LoVo (cell line): ENCODE measurements around the gene ATP11A.

Experiments
- DNase-seq: peaks from one replicate; pipeline ENCODE4 v3.0.0-alpha.2; 2016; ENCODE audit warnings: low spot score

The ATP11A gene

DNA sequence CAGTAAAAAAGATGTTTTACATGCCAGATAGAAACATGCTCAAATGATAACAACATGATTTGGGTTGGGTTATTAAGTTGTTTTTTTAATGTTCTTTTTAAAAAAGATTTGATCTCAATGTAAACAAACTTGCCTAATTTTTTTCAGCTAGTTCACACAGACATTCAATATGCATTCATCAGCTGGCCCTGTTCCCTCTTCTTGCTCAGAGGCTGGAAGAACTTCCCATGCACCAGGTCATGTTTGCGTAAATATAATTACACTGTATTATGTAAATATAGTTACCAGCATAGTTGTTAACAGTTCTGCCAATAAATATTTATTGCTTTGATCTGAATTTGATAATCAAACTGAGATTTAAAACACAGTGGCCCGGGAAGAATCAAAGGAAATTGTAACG is 70.6 kb downstream of the ATP11A start:
- no peak for DNase-seq

DNA sequence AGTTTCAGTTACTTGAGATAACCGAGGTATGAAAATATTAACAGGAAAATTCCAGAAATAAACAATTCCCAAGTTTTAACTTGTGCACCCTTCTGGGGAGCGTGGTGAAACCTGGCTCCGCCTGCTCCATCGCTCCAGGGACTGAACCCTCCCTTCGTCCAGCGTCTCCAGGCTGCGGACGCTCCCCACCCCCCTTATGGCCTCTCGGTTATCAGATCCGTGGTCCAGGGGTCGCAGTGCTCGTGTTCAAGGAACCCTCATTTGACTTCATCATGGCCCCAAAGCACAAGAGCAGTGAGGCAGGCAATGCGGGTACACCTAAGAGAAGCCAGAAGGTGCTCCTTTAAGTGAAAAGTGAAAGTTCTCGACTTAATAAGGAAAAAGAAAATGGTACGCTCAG is 71.1 kb downstream of the ATP11A start:
- DNase-seq, result no peak

DNA sequence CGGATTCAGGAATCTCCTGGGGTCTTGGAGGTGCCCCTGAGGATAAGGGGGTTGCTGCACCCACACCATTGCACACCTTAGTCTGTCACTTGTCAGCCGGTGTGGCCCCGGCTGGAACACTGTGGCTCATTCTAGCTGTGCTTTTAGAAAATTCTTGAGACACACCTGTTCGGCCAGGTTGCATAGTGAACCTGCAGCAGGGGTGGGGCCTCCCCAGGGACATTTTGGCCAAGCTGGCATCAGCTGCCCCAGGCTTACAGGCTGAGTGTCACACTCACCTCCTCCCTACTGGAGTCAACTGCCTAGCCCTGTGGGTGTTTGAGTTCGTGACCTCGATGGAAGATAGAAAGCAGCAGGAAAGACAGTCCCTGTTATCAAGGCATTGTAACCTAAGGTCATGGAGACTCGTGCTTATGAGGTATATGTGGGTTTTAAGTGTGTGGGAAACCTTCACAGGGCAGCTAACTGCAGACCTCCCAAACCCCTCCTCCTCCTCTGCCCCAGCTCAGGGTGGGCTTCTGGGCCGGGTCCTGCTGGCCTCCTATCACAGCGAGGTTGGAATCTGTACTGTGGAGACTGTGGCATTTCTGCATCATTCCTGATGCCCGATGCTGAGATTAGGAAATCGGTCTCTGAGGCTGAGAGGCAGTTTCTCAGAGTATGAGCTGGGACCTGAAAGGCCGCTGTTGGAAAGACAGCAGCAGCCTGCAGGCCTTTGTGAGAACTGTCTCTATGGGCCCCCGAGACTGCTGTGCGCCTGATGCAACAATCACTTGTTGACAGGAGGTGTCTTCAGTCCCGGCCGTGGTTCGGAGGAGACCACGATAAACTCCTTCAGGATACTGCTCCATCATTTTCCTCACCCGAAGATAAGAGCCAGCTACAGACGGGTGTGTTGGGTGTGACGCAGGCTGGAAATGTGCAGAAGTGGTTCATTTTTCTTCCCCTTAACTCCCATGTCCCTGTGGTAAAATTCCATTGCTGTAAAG is 72.2 kb downstream of the ATP11A start:
- no peak for DNase-seq

DNA sequence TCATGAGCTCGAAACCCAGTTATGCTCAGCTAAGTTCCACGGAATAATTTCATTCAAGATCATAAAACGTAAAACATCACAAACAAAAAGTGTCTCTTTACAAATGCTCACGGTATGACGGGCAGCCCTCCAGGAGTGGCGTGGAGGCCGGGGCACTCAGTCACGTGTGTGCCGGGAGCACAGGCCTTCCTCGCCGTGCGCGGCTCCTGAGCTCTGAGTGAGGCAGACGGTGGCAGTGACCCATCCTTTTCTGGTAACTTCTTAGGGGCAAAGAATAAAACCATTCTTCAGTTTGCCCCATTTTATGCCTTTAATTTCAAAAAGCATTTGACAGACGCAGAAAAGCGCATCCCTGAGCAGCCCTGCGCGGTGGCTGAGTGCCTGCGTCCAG is 72.8 kb downstream of the ATP11A start:
- DNase-seq, result no peak

DNA sequence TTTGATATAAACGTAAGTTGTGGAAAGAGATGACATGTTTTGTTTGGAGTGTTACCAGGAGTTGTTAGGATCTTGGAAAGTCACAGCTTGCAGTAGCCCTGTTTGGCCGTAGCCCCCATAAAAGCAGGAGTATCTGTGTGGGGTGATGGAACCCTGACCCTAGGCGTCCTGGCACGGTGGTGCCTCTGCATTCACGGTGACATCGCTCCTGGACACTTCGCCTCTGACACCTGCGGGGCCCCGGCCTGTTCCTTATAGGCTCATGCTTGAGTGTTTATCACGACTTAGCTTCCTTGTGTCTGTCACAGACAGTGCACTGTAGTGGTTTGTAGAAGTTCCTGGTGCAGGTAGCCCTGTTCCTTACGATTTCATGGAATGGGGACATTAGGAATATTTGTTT is 74.2 kb downstream of the ATP11A start:
- no peak for DNase-seq

DNA sequence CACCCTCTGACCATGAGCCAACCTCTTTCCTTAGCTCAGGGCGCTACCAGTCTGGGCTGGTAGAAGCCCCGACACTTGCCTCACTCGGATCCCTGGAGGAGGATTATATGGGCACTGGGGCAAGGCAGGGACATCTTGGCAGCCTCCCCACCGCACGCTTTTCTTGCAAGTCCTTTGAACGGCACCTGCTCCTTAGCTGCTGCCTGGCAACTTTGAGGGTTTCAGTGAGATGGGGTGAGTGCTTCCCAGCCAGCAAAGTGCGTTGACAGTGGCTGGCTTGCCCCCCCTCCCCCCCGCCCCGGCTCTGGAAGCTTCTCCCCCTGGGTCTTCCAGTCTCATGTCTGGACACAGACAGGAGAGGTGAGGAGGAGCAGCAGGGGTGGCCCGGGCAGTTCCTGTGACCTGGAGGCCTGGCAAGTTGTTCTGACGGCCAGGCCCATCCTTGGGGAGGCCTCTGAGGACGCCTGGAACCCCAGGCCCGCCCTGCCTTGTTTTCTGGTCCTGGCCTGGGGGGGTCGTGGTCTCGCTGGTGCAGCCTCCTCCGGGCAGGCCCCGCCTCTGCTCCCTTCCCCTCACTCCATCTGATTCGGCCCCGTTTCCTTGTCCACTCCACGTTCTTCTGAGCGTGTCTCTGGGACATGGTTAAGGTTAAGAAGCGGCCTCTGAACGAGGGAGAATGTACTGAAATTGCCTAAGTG is 75.2 kb downstream of the ATP11A start:
- DNase-seq, result no peak

DNA sequence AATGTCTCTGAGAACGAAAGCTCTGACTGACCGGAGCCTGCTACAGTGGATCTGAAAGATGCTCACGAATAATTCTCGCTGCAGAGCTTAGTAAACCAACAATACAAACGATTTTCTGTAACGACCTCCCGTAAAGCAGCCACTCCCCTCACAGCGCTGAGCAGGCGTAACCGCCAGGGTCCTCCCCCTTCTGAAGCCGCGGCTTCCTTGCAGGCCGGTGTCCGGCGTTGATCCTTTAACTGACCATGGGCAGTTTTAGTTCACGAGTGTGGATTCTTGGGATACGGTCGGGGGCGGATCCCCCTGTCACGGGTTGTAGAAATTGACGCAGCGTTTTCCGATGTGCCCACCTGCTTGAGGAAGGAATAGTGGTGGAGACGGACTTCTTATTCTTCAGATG is 75.9 kb downstream of the ATP11A start:
- no peak for DNase-seq

DNA sequence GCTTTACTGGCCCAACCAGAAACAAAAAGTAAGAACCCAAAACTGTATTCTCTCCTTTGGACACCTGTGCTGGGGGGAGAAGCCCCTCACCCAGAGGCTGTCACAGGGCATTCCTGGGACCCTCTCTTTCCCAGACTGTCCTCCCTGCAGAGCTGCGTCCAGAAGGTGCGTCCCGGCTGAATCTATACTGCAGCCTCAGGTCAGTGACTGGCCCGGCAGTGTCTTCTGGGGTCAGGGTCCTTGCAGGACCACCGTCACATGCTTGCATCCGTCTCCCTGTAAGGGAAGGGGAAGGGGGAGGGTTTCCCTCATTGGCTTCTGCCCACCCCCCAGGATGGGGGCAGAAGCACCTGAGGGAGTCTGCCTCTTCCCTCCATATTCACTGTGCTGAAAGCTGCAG is 76.5 kb downstream of the ATP11A start:
- DNase-seq, result no peak

DNA sequence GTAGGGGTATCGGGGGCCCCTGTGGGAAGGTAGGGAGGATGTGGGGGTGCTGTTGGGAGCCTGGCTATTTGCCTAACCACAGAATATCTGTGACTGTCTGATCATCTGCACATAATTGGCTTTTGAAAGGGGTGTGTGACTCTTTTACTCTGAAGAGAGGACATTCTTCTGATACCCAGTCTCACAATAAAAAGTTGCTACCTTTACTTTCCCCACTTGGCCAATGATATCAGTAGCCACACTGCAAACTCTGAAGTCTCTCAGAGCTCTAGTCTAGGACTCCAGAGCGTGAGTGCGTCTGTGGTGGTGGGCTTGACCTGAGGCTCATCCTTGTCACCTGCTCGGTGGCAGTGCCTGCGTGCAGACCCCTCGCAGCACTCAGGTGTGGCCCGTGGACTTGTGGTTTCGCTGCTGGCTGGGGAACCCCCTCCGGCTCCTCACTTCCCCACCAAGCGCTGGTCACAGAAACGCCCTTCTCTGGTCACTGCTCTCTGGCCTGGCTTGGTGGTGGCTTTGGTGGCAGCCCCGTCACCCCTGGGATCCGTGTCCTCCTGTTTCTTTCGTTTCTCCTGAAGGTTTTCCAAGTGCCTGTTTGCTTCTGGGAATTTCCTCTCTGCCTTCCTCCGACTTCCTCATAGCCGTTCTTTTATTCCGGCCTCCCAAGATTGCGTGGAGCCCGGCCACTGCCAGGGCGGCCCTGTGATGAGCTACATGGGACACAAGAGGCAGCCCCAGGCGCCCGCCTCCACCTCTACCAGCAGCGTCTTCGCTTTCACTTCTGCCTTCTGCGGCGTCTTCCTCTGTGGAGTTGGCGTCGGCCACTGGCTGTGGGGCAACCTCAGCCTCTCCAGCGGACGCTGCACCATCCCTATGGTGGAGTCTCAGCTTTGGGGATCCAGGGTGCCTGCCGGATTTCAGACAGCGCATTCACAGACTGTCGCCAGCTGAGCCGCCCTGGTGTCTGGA is 78.0 kb downstream of the ATP11A start:
- no peak for DNase-seq

DNA sequence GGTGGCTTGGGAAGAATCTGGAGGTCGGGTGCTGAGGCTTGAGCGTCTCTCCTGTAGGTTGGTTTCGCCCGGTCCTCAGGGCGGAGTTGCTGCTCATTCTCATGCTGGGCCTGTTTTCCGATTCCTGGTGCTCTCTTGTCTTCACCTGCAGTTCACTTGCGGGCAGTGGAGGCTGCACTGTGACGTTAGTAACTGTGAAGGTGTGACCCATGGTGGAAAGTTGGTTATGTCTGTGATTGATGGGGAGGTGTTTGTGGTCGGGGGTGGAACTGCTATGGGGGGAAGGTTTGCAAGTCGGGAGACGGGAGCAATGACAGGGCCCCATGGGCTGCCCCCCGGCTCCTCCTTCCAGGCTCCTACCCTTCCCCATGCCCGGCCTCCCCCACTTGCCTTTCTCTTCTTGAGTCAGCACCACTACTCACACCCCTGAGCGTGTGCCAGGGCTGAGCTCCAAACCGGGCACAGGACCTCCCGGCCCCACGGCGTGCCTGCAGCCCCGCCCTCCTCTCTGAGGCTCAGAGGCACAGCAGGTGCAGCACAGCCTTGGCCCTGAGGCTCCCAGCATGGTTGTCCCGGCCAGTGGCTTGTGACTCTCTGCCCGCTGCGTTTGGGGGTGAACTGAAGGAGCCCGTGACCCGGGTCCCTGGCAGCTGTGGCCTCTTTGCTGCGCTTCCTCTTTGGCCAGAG is 79.1 kb downstream of the ATP11A start:
- DNase-seq, result no peak

DNA sequence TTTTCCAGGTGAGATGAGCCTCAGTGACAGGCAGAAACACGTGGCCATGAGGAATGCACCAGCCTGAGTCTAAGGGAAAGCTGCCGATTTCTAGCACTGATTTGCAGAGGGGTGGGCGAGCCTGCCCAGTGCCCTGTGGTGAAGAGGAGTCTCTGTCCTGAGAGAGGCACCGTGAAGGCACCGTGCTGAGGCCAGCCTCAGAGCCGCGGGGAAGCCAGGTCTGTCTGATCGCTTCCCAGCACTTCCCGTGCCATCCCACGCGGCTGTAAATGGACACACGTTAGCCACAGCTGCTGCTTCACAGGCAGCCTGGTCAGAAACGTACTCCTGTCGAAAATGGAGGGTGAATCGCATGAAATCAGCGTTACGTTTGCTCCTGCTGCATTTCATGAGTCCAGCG is 79.8 kb downstream of the ATP11A start:
- no peak for DNase-seq

DNA sequence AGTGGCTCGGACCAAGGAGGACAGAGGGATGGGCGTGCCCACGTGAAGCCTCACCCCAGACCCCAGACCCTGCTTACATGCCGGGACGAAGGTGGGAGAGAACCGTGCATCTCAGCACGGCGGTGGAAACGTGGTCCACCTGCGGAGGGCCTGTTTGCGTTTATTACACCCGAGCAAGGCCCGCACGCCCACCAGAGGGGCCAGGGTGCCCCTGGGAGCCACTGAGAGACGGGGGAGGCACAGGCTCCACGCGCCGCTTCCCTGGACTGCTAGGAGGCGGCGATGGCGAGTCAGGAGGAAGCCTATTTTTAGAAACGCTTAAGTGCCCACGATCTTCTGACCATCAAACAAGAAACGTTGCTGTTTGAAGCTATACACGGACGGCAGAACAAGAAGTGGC is 80.7 kb downstream of the ATP11A start:
- DNase-seq, result no peak

DNA sequence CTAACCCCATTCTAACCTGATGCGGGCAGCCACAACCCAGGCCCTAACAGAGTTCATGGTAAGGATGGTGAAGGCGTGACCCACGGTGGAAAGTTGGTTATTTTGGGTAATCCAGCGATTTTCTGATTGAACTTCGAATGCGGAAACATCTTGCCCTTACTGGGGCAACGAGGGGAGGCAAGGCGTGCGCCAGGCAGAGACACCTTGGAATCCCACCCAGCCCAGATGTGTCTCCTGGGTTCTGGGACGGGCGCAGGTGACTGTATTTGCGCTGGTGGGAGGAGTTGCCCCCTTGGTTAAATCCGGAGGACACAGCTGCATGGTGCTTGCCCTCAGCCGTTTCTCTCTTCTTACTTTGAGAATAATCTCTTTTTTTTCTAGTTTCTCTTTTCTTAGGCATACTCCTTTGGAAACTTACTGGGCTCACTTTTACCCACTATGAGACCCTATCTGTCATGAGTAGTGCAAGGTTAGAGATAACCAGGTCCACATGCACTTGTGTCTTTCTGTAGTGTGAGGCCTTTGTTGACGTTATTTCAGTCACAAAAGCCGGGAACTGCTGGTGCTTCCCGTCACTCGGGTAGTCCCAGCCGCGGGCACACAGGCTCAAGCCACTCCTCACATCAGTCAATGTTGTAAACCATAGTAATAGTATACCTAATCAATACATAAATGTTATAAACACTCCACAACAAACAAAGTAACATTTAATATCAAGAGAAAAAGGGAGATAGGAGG is 81.5 kb downstream of the ATP11A start:
- no peak for DNase-seq

DNA sequence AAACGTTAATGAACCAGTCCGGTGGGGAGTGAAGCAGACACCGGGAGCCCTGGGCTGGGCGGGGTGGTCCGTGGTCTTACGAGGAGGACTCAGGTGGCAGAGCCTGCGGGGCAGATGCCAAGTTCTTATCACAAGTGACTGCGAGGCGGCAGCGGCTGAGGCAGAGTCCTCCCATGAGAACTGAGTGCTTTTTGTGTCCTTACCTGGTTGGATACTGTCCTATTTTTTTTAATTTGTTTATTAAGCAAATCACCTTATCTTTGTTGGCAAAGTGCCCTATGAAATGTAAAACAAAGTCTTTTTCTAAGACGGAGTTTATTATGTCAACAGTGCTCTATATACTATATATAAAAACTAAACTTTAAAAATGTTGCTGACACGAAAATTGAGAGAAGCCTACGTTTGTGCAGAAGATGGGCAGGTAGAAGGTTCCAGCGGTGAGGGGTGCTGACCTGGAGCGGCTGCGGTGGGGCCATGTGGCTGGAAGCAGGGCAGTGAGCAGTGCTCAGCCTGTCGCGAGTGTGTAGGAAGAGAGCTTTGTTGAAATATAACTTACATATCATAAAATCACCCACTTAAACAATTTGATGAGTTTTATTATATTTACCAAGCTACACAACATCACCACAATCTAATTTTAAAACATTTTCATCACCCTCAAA is 82.2 kb downstream of the ATP11A start:
- DNase-seq, result peak; percentile 1

DNA sequence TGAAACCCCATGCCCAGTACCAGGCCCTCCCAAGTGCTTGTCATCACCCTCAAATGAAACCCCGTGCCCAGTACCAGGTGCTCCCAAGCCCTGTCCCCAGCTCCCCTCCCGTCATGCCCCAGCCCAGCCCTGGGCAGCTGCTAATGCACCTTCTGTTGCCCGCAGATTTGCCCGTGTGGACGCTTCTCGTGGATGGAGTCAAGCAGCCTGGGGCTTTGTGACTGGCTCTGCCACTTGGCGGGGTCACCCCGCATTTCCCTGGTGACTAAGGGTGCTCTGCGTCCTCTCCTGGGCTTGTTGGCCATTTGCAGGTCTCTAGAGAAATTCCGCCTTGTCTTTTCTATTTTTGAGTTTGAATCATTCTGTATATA is 82.7 kb downstream of the ATP11A start:
- DNase-seq, result no peak

DNA sequence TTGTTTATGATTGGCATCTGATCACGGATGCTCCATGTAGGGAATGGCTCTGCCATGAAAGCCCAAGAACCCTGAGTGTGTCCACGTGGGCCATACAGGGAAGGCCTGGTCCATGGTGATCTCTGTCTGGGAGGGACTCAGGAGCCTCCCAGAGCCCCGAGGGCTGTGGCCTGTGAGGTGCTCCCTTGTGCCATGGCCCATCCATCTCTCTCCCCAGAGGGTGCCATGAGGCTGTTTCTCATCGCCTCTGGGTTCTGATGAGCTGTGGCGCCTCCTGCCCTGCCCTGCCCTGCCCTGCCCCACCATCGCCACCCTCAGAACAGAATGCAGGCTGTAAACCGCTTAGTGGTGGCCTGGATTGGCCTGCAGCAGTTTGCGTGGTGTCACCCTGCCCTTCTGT is 83.1 kb downstream of the ATP11A start:
- no peak for DNase-seq

DNA sequence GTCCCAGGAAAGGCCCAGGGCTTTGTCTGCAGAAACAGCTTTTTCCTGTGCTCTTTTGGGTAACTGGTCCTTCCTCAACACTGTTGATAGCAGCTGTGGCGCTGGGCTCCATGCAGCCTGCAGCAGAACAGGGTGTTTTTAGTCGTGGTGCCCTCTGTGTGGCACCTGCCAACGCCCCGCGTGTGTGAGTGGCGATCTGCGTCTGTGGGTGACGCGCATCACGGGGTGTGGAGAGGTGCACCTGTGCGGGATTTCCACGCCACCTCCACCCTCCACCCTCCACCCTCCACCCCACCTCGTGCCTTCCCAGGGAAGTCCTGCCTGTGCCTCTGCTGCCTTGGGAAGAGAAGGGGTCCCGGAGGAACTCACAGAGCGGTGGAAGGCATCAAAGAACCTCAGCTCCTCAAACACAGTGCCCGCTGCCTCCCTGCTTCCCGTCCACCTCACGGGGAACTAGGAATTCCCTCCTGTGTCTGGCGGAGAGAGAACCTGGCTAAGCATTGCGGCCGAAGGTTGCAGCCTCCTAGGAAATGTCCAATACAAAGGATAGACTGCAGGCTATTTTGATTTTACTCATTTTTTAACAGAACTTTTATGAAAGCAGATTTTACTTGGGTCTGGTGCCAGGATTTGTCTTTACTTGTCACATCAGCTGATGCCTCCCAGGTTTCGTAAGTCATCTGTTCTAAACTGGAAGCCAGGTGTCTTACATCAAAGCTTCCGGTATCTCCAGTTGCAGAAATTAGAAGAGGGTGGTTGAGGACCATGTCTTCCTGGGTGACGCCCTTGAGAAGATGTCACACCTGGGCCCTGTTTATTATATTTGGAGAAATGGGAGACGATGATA is 84.0 kb downstream of the ATP11A start:
- no peak for DNase-seq

DNA sequence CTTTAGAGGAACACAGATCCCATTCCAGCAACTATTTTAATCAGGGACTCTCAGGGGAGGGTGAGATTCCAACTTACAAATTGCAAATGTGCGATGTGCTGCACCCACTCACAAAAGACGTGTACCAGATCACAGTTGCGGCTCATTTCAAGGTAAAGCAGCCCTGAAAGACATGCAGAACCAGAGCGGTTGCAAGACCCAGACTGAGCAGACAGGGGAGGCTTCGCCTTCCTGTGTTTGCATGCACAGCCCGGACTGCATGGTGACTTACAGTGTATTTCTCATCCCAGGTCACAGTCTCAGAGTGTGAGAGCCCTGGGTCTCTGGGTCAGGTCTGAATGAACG is 84.6 kb downstream of the ATP11A start:
- no peak for DNase-seq

DNA sequence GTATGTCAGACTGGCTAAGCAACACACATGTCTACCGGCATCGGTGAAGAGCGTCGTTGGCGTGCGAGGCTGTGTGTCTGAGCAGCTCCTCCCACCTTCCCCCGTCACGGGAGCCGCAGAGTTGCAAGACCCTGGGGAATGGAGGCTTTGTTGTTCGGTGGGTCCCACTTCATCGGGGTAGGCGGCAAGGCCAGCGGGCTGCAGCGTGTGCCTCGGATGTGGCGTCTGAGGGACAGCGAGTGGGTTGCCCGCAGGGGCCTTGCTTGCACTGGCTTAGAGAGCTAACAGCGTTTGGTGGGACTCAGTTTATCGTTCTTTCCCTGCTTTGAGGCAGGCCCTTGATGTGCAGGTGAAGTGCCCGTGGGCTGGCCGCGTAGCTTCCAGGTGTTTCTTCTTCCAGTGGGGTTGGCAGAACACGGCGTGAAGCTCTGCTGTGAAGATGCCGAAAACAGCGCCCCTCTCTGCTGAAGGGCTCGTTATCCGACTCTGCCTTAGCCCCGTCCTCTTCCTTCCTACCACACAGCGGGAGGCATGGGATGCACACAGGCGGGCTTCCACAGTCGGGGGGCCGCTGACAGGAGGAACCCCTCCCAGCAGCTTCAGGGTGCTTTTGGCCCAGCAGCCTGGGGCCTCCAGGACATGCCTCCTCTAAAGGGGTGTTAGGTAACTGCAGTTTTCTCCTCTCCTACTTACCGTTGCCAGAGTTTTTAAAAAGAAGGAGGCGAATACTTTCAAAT is 85.2 kb downstream of the ATP11A start:
- DNase-seq, result no peak
